ENCODE data around the gene CYTIP.

Gene CYTIP

DNA sequence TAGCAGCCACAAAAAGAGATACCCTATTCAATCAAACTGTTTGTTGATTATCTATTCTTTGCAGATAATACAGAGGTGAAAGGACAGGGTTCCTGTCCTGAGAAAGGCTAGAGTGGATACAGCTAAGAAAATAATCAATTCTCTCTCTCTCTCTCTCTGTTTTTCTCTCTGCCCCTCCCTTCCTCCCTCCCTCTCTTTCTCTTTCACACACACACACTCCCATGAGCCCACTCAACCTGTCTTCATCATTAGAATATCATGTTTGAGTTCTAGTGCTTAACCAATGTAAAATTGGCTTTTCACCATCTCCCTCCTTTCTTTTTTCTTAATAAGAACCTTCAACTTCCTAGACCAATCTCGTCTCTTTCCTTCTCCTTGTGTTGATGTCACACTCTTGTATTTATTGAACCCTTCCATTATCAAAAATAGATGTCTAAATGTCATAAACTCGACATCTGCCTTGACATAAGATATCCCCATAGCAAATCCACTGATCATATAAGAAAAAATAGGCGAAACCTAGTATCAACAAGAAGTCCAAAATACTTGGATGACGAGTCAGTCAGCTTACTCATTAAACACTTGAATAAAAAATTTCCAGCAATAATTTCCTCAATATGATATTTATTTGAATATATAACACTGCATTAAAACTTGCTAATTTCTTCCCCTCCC is 42.8 kb upstream of the CYTIP start:
- no peak for DNase-seq (ENCODE audit: extremely low read depth, low read depth)
- TF ChIP-seq, protein P1, sequence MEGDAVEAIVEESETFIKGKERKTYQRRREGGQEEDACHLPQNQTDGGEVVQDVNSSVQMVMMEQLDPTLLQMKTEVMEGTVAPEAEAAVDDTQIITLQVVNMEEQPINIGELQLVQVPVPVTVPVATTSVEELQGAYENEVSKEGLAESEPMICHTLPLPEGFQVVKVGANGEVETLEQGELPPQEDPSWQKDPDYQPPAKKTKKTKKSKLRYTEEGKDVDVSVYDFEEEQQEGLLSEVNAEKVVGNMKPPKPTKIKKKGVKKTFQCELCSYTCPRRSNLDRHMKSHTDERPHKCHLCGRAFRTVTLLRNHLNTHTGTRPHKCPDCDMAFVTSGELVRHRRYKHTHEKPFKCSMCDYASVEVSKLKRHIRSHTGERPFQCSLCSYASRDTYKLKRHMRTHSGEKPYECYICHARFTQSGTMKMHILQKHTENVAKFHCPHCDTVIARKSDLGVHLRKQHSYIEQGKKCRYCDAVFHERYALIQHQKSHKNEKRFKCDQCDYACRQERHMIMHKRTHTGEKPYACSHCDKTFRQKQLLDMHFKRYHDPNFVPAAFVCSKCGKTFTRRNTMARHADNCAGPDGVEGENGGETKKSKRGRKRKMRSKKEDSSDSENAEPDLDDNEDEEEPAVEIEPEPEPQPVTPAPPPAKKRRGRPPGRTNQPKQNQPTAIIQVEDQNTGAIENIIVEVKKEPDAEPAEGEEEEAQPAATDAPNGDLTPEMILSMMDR (IDR thresholded peaks at IDR 0.05; ENCODE audit: low read depth, low read length, missing control alignments) = no peak
- no peak overlapping the region for H3K4me3 ChIP-seq (replicated peaks; ENCODE audit: low read depth, low read length)

DNA sequence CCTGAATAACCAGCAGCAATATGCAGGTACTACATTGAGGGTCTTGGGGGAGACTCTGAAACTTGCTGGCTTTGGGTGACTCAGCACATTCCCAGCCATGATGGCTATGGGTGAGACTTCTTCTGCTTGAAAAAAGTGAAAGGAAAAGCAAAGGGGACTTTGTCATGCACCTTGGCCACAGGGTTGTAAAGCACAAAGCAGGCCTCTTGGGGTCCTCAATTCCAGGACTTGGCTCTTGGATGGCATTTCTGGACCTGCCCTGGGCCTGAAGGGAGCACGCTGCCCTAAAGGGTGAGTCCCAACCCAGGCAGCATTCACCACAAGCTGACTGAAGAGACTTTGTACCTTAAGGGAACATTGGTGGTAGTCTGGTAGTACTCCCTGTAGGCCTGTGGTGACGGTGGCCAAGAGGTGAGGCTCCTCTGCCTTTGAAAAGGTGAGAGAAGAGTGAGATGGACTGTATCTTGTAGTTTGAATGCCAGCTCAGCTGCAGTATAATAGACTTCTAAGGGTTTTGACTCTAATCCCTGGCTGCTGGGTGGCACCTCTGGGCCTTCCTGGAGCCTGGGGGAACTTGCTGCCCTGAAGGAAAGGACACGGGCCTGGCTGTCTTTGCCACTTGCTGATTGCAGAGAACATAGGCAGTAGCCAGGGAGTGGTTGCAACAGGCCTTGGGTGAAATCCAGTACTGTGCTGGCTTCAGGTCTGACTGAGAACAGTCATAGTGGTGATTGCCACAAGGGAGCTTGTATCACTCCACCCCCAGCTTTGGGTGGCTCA is 36.5 kb upstream of the CYTIP start:
- no peak overlapping the region for H3K4me3 ChIP-seq (replicated peaks; ENCODE audit: low read depth, low read length)
- TF ChIP-seq, protein P1 (IDR thresholded peaks at IDR 0.05; ENCODE audit: low read depth, low read length, missing control alignments) = no peak
- no peak for DNase-seq (ENCODE audit: extremely low read depth, low read depth)

DNA sequence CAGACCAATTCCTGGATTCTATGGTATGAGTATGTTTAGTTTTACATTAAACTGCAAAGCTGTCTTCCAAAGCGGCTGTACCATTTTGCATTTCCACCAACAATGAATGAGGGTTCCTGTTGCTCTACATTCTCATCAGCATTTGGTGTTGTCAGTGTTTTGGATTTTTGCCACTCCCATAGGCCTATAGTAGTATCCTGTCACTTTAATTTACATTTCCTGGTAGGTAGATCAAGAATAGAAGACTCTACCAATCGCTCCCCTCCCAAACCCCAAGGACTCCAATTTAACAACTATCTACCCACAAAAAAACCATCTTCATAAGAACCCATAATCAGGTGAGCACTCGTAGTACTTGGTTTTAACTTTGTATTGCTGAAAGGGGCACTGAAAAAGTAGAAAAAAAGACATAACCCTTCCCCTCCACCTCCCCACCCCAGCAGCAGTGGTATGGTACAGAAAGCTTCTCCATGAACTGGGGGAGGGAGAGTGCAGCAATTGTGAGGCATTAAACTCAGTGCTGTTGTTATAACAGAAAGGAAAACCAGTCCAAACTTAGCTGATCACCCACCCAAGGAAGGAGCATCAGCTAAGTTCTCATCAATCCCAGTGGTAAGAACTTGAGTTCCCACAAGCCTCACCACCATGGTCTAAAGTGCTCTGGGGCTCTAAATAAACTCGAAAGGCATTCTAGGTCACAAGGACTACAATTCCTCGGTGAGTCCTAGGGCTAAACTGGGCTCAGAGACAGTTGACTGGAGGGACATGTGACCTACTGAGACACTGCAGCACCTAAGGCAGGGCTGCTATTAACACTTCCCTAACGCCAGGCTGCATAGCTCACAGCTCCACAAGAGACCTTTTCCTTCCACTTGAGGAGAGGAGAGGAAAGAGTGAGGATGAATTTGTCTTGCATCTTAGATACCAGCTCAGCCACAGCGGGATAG is 35.5 kb upstream of the CYTIP start:
- TF ChIP-seq, protein P1 (IDR thresholded peaks at IDR 0.05; ENCODE audit: low read depth, low read length, missing control alignments) = no peak
- DNase-seq (ENCODE audit: extremely low read depth, low read depth) = no peak
- no peak overlapping the region for H3K4me3 ChIP-seq (replicated peaks; ENCODE audit: low read depth, low read length)

DNA sequence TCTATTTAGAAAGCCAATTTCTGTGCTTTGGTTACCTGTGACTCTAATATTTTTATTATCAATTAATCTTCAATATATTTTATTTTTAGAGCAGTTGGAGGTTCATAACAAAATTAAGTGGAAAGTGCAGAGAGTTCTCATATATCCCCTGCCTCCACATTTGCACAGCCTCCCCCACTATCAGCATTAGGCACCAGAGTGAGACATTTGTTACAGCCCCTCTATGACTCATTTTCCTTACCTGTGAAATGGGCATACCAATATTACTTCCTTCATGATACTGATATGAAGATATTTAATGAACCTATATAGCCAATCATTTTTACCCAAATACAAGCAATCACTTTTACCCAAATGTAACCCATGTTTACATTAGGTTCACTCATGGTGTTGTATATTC is 34.0 kb upstream of the CYTIP start:
- TF ChIP-seq, protein P1 (IDR thresholded peaks at IDR 0.05; ENCODE audit: low read depth, low read length, missing control alignments) = no peak
- no peak overlapping the region for H3K4me3 ChIP-seq (replicated peaks; ENCODE audit: low read depth, low read length)
- DNase-seq (ENCODE audit: extremely low read depth, low read depth) = no peak

DNA sequence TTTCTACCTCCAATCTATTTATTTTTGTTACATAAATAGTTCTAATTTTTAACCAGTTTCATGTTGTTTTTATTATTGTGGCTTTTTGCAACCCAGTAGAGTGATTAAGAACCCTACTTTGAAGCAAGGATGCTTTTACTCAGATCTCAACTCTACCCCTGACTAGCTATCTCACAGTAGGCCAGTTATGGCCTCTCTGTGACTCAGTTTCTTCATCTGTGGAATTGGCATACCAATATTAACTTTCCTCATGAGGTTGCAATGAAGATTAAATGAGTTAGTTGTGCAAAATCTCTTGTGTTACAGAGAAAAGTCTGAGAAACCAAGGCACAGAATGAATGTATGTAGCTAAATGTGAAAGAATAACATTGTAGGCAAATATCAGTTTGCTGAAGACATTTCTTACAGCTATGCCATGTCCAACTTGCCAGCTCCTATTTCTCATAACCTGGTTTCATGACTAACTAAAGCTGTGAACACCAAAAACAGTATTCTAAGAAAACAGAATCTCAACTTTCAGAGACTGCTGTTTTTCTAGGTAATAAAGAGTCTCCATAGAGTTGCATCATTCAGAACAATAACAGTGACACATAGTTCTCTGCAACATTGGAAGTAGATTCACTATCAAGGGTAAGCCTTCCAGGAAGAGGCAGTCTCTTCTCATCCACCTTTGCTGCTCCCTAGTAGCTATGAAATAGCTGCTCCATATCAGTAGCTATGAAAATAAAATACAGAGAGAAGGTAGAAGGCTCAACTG is 33.2 kb upstream of the CYTIP start:
- TF ChIP-seq, protein P1 (IDR thresholded peaks at IDR 0.05; ENCODE audit: low read depth, low read length, missing control alignments) = no peak
- H3K4me3 ChIP-seq (replicated peaks; ENCODE audit: low read depth, low read length) = no peak overlapping the region
- no peak for DNase-seq (ENCODE audit: extremely low read depth, low read depth)
